H9 (cell line): ENCODE data around the gene FKBP4. TPM values are rescaled to one million over a fixed set of nuclear protein-coding genes. Genes with fewer than 3 reads are reported as not detected.

Source experiments
- DNase-seq: peaks from one replicate; pipeline ENCODE4 v3.0.0-alpha.2; 2017
- H2AFZ ChIP-seq: one replicate; pipeline ENCODE4 v1.6.1; 2013; ENCODE audit warnings: mild to moderate bottlenecking, low read length, control low read depth, moderate library complexity
- H2AK5ac ChIP-seq: 2 replicates; pipeline ENCODE4 v1.6.1; 2013; ENCODE audit warnings: low read length, control low read depth, mixed read lengths; ENCODE audit not compliant: insufficient read length
- H2BK120ac ChIP-seq: one replicate; pipeline ENCODE4 v1.6.1; 2013; ENCODE audit warnings: low read depth, mild to moderate bottlenecking, low read length, control low read depth, inconsistent platforms; ENCODE audit not compliant: poor library complexity, severe bottlenecking
- H2BK12ac ChIP-seq: 2 replicates; pipeline ENCODE4 v1.6.1; 2013; ENCODE audit warnings: low read length, control low read depth, mixed read lengths, low read depth; ENCODE audit not compliant: insufficient read length
- H2BK15ac ChIP-seq: 2 replicates; pipeline ENCODE4 v1.6.1; 2013; ENCODE audit warnings: low read depth, low read length, control low read depth
- H2BK20ac ChIP-seq: one replicate; pipeline ENCODE4 v1.6.1; 2013; ENCODE audit warnings: low read depth, mild to moderate bottlenecking, low read length, control low read depth, inconsistent platforms; ENCODE audit not compliant: poor library complexity, severe bottlenecking
- H2BK5ac ChIP-seq: 2 replicates; pipeline ENCODE4 v1.6.1; 2013; ENCODE audit warnings: low read length, control low read depth, mixed read lengths; ENCODE audit not compliant: insufficient read length
- H3K14ac ChIP-seq: 2 replicates; pipeline ENCODE4 v1.6.1; 2013; ENCODE audit warnings: low read length, control low read depth; ENCODE audit not compliant: insufficient read depth
- H3K18ac ChIP-seq: 2 replicates; pipeline ENCODE4 v1.6.1; 2013; ENCODE audit warnings: low read depth, mild to moderate bottlenecking, mixed read lengths, low read length, control low read depth; ENCODE audit not compliant: insufficient read length
- H3K23ac ChIP-seq: 2 replicates; pipeline ENCODE4 v1.6.1; 2013; ENCODE audit warnings: low read length, control low read depth, mixed read lengths, low read depth; ENCODE audit not compliant: insufficient read length
- H3K23me2 ChIP-seq: 2 replicates; pipeline ENCODE4 v1.6.1; 2013; ENCODE audit warnings: low read depth, mild to moderate bottlenecking, mixed read lengths, low read length, control low read depth; ENCODE audit not compliant: insufficient read length, poor library complexity, severe bottlenecking
- H3K27ac ChIP-seq: 2 replicates; pipeline ENCODE4 v1.5.1; 2013; ENCODE audit warnings: low read length, control low read depth, mixed read lengths, low read depth; ENCODE audit not compliant: insufficient read length
- H3K27me3 ChIP-seq: 2 replicates; pipeline ENCODE4 v1.6.1; 2013; ENCODE audit warnings: low read length, control low read depth, inconsistent platforms; ENCODE audit not compliant: insufficient read depth
- H3K4ac ChIP-seq: 2 replicates; pipeline ENCODE4 v1.6.1; 2013; ENCODE audit warnings: low read depth, mild to moderate bottlenecking, control low read depth, inconsistent platforms, low read length, moderate library complexity
- H3K4me1 ChIP-seq: 2 replicates; pipeline ENCODE4 v1.6.1; 2013; ENCODE audit warnings: low read length, control low read depth, inconsistent platforms; ENCODE audit not compliant: insufficient read depth
- H3K4me2 ChIP-seq: 2 replicates; pipeline ENCODE4 v1.6.1; 2013; ENCODE audit warnings: low read length, control low read depth, mixed read lengths; ENCODE audit not compliant: insufficient read length, insufficient read depth
- H3K56ac ChIP-seq: 2 replicates; pipeline ENCODE4 v1.6.1; 2013; ENCODE audit warnings: low read depth, mild to moderate bottlenecking, mixed read lengths, low read length, control low read depth; ENCODE audit not compliant: insufficient read length
- H3K79me1 ChIP-seq: 2 replicates; pipeline ENCODE4 v1.6.1; 2013; ENCODE audit warnings: low read depth, mild to moderate bottlenecking, moderate library complexity, low read length, control low read depth, inconsistent platforms; ENCODE audit not compliant: insufficient read depth, poor library complexity, severe bottlenecking
- H3K79me2 ChIP-seq: 2 replicates; pipeline ENCODE4 v1.6.1; 2013; ENCODE audit warnings: low read length, control low read depth, inconsistent platforms; ENCODE audit not compliant: insufficient read depth
- H3K9ac ChIP-seq: 2 replicates; pipeline ENCODE4 v1.6.1; 2013; ENCODE audit warnings: low read length, control low read depth, mixed read lengths; ENCODE audit not compliant: insufficient read length; ENCODE audit errors: extremely low read depth
- H3K9me3 ChIP-seq: one replicate; pipeline ENCODE4 v1.6.1; 2013; ENCODE audit warnings: low read depth, low read length, inconsistent platforms; ENCODE audit not compliant: control insufficient read depth
- H3T11ph ChIP-seq: one replicate; pipeline ENCODE4 v1.6.1; 2013; ENCODE audit warnings: mild to moderate bottlenecking, low read length, control low read depth, inconsistent platforms
- H4K20me1 ChIP-seq: one replicate; pipeline ENCODE4 v1.6.1; 2013; ENCODE audit not compliant: control insufficient read depth, insufficient read length, insufficient read depth
- H4K5ac ChIP-seq: 2 replicates; pipeline ENCODE4 v1.6.1; 2013; ENCODE audit warnings: low read depth, mild to moderate bottlenecking, mixed read lengths, low read length, control low read depth; ENCODE audit not compliant: insufficient read length
- H4K8ac ChIP-seq: replicated peaks from 2 replicates; pipeline ENCODE4 v1.6.1; 2013; ENCODE audit warnings: low read length, control low read depth, mixed read lengths, low read depth; ENCODE audit not compliant: insufficient read length
- H4K91ac ChIP-seq: 2 replicates; pipeline ENCODE4 v1.6.1; 2013; ENCODE audit warnings: low read depth, mild to moderate bottlenecking, moderate library complexity, mixed read lengths, low read length, control low read depth; ENCODE audit not compliant: insufficient read length
- H3K27ac Mint-ChIP-seq, 3 experiments: 2 replicates in 2 of 3; 3 replicates in 1 of 3; pipeline ENCODE4 v1.8.0; 2020 to 2021; ENCODE audit warnings: mixed read lengths in 3 of 3, mild to moderate bottlenecking in 1 of 3, moderate library complexity in 1 of 3
- H3K27me3 Mint-ChIP-seq: 2 replicates; pipeline ENCODE4 v1.8.0; 2021; ENCODE audit warnings: low read depth, mild to moderate bottlenecking, moderate library complexity, mixed read lengths
- H3K36me3 Mint-ChIP-seq, 3 experiments: 2 replicates in 2 of 3; 3 replicates in 1 of 3; pipeline ENCODE4 v1.8.0; 2020 to 2021; ENCODE audit warnings: low read depth in 3 of 3, mixed read lengths in 3 of 3; ENCODE audit not compliant: insufficient read depth in 1 of 3
- H3K4me1 Mint-ChIP-seq, 2 experiments: 2 replicates each; pipeline ENCODE4 v1.8.0; 2020; ENCODE audit warnings: mixed read lengths in 2 of 2
- H3K4me3 Mint-ChIP-seq, 2 experiments: 2 replicates in 1 of 2; 3 replicates in 1 of 2; pipeline ENCODE4 v1.8.0; 2020 to 2021; ENCODE audit warnings: mild to moderate bottlenecking in 2 of 2, mixed read lengths in 2 of 2, moderate library complexity in 1 of 2
- H3K9me3 Mint-ChIP-seq, 2 experiments: 2 replicates in 1 of 2; 3 replicates in 1 of 2; pipeline ENCODE4 v1.8.0; 2020; ENCODE audit warnings: mild to moderate bottlenecking in 2 of 2, mixed read lengths in 2 of 2, moderate library complexity in 1 of 2
- CTCF ChIP-seq: fragments of 200-600 bp; sonication (generic); conservative IDR thresholded peaks from 3 replicates; pipeline ENCODE4 v1.8.0; 2021; ENCODE audit warnings: antibody characterized with exemption, mild to moderate bottlenecking
- WGBS: extraction: QIAGEN DNeasy Blood & Tissue Kit; methylation state at CpG from one replicate; pipeline ENCODE4 v1.1.7; 2013; ENCODE audit warnings: missing lambda C conversion rate, low lambda C conversion rate, mixed read lengths; ENCODE audit not compliant: insufficient read length; ENCODE audit errors: extremely low coverage; 5-methylcytosine and 5-hydroxymethylcytosine counted together
- total RNA-seq: library from RNA; stranded (reverse); gene quantifications from 2 replicates; pipeline ENCODE4 v1.2.1, GENCODE V29; 2021

Gene FKBP4
- total RNA-seq, 1 experiment from 2014 or later: 221 TPM

DNA sequence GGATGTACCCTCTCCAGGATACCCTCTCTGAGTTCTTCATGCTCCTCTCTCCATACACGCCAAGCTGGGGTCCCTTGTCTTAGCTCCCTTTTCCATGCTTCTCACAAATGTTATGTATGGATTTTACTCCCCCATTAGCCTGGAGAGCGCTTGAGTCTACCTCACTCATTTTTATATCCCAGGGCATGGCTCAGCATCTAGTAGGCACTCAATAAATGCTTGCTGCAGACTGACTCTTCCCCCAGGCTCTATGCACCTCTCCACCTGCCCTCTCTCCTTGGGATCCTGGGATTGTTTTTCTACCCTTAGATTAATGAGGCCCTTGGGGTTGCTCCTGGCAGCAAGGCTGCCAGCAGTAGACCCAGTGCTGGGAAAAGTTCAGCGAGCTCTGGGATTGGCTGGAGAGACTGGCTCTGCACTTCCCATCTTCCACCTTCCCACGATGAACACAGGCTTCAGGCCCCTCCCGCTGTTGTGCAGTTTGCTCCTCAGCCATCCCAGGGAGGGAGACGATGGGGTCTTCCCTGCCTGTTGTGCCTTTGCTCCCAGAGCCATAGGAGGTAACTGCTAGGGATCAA is 37.9 kb downstream of the FKBP4 start:
- H3K36me3 Mint-ChIP-seq: peaks cover 6 to 37% (median 25%) of the 10 kb centered on the region in 3 experiments; a peak in 6 of 7 replicates
- no peak overlapping the region for H4K8ac ChIP-seq
- DNase-seq: no peak

More for the DNA sequence above, 37.9 kb downstream of the FKBP4 start:
- Histone ChIP-seq H3K18ac (no peak overlapping the region), H2BK5ac (no peak overlapping the region), H3K4ac (no peak overlapping the region), H3K23me2 (no peaks in the 10 kb centered on the region), H3K14ac (no peak overlapping the region), H2BK120ac (no peak overlapping the region), H3K9me3 (no peaks in the 10 kb centered on the region), H2BK12ac (no peak overlapping the region), H3K27me3 (no peaks in the 10 kb centered on the region), H3T11ph (no peak overlapping the region), H3K79me1 (no peaks in the 10 kb centered on the region), H3K4me1 (no peaks in the 10 kb centered on the region), H2BK20ac (no peak overlapping the region), H4K91ac (no peak overlapping the region), H2AK5ac (no peak overlapping the region), H2BK15ac (no peak overlapping the region), H4K5ac (no peak overlapping the region), H4K20me1 (no peaks in the 10 kb centered on the region), H3K56ac (no peak overlapping the region), H2AFZ (no peak overlapping the region), H3K4me2 (no peak overlapping the region), H3K9ac (no peak overlapping the region), H3K23ac (no peak overlapping the region), H3K79me2 (no peaks in the 10 kb centered on the region), H3K27ac (no peak overlapping the region)
- H3K9me3 Mint-ChIP-seq: no peaks in the 10 kb centered on the region
- H3K4me3 Mint-ChIP-seq: no peak overlapping the region
- no CpG with 5 or more reads among the region's 6 CpGs for WGBS
- peak overlapping the region in 1 of 3 experiments; percentile 63; a peak in 1 of 7 replicates for H3K27ac Mint-ChIP-seq
- peaks cover 17 to 33% of the 10 kb centered on the region in 2 experiments for H3K4me1 Mint-ChIP-seq
- no peak for TF ChIP-seq CTCF
- H3K27me3 Mint-ChIP-seq: no peaks in the 10 kb centered on the region
